ENCODE data around the gene FTSJ3.
"Not testable (repeated sequence)": the region's sequence is repeated elsewhere in the genome, so short reads cannot be mapped to it uniquely, and the experiment has no call there.

- peak; percentile 20; the same call in 1 of the 2 replicates for TF ChIP-seq CTCF (conservative IDR thresholded peaks at IDR 0.05)
- not testable (repeated sequence) for TF ChIP-seq ZFX (IDR thresholded peaks at IDR 0.05)
These were observed 39.2 kb upstream of the FTSJ3 start for GRCh38 chr17:63866625-63867024.

Measured in C4-2B (cell line).